Stimulated activated CD4-positive, alpha-beta T cell treated with anti-CD3 and anti-CD28 coated beads, Interleukin-15, amount 100 ng/mL, for 48 hours (primary cell): ENCODE results near the gene MICU1.
"Not testable (repeated sequence)": the region's sequence is repeated elsewhere in the genome, so short reads cannot be mapped to it uniquely, and the experiment has no call there.

Source experiments
- DNase-seq, 2 donors: peaks; one replicate each; pipeline ENCODE4 v3.0.0-alpha.2; 2020; ENCODE audit warnings: low read depth in 2 of 2

Gene MICU1

DNA sequence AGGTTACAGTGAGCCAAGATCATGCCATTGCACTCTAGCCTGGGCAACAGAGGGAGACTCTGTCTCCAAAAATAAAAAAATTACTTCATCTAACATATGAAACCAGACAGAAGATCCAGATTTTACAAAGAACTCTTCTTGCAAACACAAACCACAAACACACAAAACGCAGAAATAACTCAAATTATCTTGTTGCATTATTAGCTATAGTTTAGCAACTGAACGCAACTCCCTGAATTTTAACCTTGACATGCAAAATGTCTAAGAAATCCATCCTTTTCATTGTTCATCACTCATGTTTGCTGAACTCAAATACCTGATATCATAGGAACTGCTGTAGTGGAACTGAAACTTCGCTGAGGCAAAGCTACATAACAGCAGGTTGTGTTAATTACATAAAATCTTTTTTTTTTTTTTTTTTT, 64.1 kb downstream of the MICU1 start:
- no peak for DNase-seq

- no peak for DNase-seq
Measured at GRCh38 chr10:72557362-72557761, 68.5 kb downstream of the MICU1 start.

DNA sequence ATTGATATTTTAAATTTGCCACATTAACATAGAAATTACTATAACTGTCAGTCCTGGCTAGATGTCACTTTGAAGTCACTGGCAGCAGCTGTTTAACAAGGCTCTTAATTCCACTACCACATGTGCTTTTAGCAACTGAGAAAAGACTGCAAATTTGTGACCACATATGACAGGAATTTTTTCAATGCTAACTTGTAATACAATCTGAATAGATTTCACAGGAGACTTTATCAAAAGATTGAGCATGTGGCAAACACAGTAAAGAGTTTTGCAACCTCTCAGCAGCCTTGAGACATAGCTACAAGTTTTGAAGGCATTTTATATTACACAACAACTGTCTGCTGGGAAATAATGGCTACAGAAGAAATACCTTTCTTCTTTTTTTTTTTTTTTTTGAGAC, 73.0 kb downstream of the MICU1 start:
- no peak for DNase-seq

DNA sequence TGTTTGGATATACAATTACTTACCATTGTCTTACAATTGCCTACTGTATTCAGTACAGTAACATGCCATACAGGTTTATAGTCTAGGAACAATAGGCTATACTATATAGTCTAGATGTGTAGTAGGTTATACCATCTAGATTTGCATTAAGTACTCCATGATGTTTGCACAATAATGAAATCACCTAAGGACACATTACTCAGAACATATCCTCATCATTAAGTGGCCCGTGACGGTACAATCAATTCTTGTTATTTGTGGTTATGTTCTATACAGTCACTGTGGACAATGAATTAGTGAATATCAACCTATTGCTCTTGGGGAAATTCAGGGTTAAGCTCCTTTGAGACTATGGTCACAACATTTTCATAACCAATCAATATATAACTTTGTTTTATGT, 75.6 kb downstream of the MICU1 start:
- no peak for DNase-seq

DNA sequence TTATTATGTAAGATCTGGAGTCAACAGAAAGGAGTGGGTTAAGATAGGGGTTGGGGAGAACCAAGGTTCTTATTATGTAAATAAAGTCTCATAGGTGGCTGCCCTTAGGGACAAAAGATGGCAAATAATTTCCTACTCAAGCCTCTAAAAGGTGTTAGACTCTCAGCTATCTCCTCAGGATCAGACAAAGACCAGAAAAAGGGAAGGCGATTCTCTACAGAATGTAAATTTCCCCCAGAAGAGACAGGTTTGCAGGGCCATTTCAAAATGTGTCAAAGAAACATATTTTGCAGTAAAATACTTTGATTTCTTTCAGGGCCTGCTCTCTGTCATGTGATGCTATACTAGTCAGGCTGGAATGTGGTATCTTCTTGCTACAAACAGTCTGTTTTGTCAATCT, 80.3 kb downstream of the MICU1 start:
- DNase-seq: no peak

DNA sequence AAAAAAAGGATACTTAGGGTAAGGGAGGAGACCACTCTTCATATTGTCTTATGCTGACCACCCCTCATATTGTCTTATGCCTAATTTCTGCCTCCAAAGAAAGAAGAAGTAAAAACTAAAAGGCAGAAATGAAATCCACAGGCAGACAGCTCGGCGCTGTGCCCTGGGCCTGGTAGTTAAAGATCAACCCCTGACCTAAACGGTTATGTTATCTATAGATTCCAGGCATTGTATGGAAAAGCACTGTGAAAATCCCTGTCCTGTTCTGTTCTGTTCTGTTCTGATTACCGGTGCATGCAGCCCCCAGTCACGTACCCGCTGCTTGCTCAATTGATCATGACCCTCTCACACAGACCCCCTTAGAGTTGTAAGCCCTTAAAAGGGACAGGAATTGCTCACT, 82.0 kb downstream of the MICU1 start:
- DNase-seq: not testable (repeated sequence)

DNA sequence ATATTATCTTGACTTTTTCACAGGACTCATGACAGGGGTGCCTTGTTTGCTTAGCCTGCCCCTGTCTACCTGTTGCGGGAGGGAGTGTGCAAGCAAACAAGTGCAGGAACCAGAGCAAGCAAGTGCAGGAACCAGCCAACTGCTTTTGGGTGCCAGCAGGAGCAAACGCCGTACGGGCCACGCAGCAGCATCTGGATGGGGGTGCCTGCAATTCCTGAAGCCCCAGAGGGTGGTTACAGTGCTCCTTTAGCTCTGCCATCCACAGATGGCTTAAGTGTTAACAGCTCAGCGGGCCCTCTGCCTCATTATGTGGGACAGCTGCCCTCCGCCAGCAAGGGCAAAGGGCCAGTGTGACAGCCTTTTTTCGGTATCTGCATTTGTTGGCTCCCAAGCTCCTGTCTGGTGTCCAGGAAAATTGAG, 83.5 kb downstream of the MICU1 start:
- no peak for DNase-seq

DNA sequence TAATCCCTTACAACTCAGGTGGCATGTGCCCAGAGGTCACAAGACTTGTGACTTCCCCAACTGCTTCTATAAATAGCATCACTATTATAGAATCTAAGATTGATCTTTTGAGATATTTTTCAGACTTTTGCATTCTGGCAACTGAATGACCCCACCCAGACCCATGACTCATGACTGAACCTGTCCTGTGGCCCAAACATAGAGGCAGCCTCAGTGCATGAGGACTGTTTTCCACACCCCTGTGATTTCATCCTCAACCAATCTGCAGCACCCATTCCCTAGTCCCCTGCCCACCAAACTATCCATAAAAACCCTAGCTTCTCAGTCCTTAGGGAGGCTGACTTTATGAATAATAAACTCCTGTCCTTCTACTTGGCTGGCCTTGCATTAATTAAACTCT, 84.5 kb downstream of the MICU1 start:
- DNase-seq: no peak

DNA sequence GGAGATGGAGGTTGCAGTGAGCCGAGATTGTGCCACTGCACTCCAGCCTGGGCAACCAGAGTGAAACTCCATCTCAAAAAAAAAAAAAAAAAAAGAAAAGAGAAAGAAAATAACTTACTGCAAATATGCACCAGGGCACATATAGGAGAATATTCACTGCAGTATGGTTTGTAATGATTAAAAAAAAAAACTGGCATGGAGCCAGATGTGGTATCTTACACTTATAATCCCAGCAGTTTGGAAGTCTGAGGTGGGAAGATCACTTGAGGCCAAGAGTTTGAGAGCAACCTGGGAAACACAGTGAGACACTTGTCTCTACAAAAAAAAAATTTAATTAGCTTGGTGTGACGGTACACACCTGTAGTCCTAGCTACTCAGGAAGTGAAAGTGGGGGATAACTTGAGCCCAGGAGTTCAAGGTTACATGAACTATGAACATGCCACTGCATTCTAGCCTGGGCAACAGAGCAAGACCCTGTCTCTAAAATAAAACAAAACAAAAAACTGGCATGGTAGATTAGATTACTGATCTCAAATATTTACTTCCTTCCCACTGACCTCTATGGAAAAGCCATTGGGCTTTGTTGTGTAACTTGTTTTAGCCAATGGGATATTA, 85.6 kb downstream of the MICU1 start:
- no peak for DNase-seq

DNA sequence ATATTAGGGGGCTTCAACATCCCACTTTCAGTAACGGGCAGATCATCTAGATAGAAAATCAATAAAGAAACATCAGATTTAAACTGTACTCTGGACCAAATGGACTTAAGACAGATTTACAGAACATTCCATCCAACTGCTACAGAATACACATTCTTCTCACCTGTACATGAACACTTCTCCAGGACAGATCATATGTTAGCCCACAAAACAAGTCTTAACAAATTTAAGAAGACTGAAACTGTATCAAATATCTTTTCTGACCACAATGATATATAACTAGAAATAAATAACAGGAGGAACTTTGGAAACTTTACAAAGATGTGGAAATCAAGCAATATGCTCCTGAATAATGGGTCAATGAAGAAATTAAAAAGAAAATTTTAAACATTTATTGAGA, 86.7 kb downstream of the MICU1 start:
- no peak for DNase-seq

GRCh38 chr10:72525689-72526088, 100.2 kb downstream of the MICU1 start:
- DNase-seq: no peak

- DNase-seq: no peak
Measured at GRCh38 chr10:72525277-72525676, 100.6 kb downstream of the MICU1 start.

DNA sequence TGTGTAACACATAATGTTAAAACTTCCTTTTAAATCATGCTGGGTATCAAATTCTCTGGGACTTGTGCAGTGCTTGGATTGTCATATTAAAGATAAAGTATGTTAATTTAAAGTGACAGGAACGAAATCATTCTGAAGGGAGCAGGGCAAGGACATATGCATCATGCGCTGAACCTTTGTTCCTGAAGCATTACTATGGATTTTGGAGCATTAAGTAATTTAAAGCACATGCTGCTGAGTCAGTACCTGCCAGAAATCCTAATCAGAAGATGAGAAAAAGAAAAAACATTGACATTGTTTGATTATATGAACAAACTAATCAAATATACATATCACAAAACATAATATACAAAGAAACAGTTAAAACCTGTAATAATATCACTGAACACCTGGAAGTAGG, 101.4 kb downstream of the MICU1 start:
- no peak for DNase-seq

DNA sequence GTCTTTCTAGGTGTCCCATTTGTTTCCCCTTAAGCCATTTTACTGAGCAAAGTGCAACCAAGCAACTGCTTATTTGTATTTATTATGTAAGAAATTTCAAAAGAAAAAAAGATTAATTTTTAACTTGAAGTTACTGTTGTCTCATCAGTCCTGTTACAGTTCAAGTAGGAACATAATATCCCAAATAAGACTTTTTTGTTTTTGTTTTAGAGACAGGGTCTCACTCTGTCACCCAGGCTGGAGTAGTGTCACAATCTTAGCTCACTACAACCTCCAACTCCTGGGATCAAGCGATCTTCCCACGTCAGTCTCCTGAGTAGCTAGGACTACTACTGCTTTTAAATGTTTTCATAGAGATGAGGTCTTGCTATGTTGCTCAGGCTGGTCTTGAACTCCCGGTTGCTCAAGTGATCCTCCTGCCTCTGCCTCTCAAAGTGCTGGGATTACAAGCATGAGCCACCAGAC, 101.9 kb downstream of the MICU1 start:
- no peak for DNase-seq

DNA sequence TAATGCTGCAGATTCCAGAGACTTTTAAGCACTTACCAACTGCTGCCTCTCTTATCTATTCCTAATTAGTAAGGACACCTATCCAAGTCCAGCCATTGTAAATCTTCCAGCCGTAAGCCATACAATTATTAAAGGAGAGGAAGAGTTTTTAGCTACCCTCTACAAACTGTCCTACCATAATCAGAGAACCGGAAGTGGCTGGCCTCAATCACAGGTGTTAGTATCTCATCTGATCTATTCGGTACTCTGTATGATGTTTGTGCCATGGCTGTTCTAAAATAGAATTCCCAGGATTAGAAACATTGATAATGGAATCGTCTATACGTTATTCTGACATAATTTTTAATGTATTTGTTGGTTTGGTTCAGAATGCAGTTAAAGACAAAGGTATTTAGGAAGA, 102.8 kb downstream of the MICU1 start:
- DNase-seq: no peak

DNA sequence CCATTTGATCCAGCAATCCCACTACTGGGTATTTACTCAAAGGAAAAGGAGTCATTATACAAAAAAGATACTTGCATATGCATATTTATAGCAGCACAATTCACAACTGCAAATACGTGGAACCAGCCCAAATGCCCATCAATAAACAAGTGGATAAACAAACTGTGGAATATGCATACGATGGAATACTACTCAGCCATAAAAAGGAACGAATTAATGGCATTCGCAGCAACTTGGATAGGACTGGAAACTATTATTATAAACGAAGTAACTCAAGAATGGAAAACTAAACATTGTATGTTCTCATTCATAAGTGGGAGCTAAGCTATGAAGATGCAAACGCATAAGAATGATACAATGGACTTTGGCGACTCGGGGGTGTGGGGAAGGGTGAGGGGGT, 108.6 kb downstream of the MICU1 start:
- DNase-seq: no peak

DNA sequence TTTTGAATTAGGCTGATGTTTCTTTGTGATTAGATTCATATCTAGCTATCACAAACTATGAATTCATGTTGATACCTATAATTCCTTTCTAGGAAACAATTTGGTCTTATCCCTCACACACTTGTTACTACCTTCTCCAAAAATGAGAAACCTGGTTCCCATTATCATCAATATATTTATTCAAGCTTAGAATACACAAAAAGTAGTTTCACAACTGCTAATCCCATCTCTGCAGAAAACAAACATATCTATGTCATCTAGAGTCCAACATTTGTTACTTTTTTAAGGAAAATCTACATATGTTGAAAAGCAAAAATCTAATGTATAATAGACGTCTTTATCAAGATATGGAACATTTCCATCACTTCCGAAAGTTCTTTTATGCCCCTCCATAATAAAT, 110.4 kb downstream of the MICU1 start:
- DNase-seq: no peak

GRCh38 chr10:72513910-72514309, 112.0 kb downstream of the MICU1 start:
- no peak for DNase-seq

- no peak for DNase-seq
Measured at GRCh38 chr10:72511459-72511858, 114.4 kb downstream of the MICU1 start.

GRCh38 chr10:72509941-72510340, 115.9 kb downstream of the MICU1 start:
- DNase-seq: no peak

GRCh38 chr10:72509206-72509799, 116.6 kb downstream of the MICU1 start:
- no peak for DNase-seq

- DNase-seq: no peak
Measured at GRCh38 chr10:72508033-72508432, 117.8 kb downstream of the MICU1 start.

DNA sequence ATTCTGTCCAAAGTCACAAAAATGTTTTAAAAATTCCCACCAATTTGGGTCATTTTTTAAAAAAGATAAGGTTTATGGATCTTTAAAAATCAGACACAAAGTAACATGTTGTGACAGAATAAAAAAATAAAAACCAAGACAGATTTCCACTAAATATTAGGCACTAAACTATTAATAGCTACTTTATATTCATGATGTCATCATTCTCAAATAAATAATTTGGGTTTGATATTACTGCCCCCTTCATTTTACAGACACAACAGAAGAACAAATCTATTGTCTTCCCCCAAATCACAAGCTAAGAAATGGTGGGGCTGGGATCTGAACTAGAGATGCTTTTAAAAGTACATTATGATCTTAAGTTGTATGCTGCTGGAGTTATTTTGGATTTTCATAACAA, 119.4 kb downstream of the MICU1 start:
- no peak for DNase-seq

DNA sequence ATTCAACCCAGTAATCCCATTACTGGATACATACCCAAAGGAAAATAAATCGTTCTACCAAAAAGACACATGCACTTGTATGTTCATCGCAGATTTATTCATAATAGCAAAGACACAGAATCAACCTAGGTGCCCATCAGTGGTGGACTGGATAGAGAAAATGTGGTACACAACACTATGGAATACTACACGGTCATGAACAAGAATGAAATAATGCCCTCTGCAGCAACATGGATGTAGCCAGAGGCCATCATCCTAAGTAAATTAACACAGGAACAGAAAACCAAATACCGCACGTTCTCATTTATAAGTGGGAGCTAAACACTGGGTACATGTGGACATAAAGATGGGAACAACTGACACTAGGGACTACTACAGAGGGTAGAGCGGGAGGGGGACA, 120.4 kb downstream of the MICU1 start:
- no peak for DNase-seq
